HepG2 (cell line): ENCODE results near the gene TMEM221.

Experiments used
- EZH2 ChIP-seq: conservative IDR thresholded peaks from 2 replicates; pipeline ENCODE4 v1.6.1; 2012; ENCODE audit warnings: mild to moderate bottlenecking, low read depth, low read length, moderate library complexity
- FOXM1 ChIP-seq: sonication (generic); formaldehyde crosslinking; IDR thresholded peaks from 2 replicates; pipeline ENCODE4 v1.5.0; 2020; ENCODE audit warnings: missing genetic modification reagents
- MEF2D ChIP-seq: sonication (generic); formaldehyde crosslinking; IDR thresholded peaks from 2 replicates; pipeline ENCODE4 v1.5.1; 2020; ENCODE audit warnings: mild to moderate bottlenecking, missing genetic modification reagents
- PHF8 ChIP-seq: sonication (generic); formaldehyde crosslinking; IDR thresholded peaks from 2 replicates; pipeline ENCODE4 v1.5.0; 2020; ENCODE audit warnings: missing genetic modification reagents
- REST ChIP-seq, 2 experiments: IDR thresholded peaks; 2 replicates each; pipeline ENCODE4 v1.6.1; 2011 to 2012; ENCODE audit warnings: low read length in 2 of 2, borderline replicate concordance in 1 of 2, low read depth in 1 of 2, mild to moderate bottlenecking in 1 of 2, moderate library complexity in 1 of 2
- SMARCE1 ChIP-seq: fragments of 450-650 bp; IDR thresholded peaks from 2 replicates; pipeline ENCODE4 v1.6.1; 2017; ENCODE audit warnings: borderline replicate concordance
- TFDP1 ChIP-seq: IDR thresholded peaks from 2 replicates; pipeline ENCODE4 v1.6.1; 2016; ENCODE audit warnings: missing compliant biosample characterization, missing genetic modification reagents, borderline replicate concordance
- ZNF24 ChIP-seq: fragments of 450-650 bp; IDR thresholded peaks from 2 replicates; pipeline ENCODE4 v1.6.1; 2017; ENCODE audit warnings: antibody characterized with exemption, mild to moderate bottlenecking
- ZNF331 ChIP-seq: sonication (generic); formaldehyde crosslinking; IDR thresholded peaks from 2 replicates; pipeline ENCODE4 v1.4.0; 2020; ENCODE audit warnings: missing genetic modification reagents
- TF ChIP-seq, protein P1 (sequence below): sonication (generic); formaldehyde crosslinking; IDR thresholded peaks from 2 replicates; pipeline ENCODE4 v1.4.0; 2020; ENCODE audit warnings: missing genetic modification reagents

GRCh38 chr19:17404015-17404414, 44.5 kb downstream of the TMEM221 start:
- TF ChIP-seq PHF8 (no peak), ZNF331 (CRISPR knock-in tag) (no peak), MEF2D (CRISPR knock-in tag) (no peak), REST (IDR thresholded peaks at IDR 0.05; ENCODE audit: borderline replicate concordance in 1 of 2, low read depth in 1 of 2, low read length in 2 of 2) (no peak), ZNF24 (no peak), FOXM1 (CRISPR knock-in tag) (no peak), SMARCE1 (no peak), EZH2 (no peak), TFDP1 (no peak)
- TF ChIP-seq, protein P1, sequence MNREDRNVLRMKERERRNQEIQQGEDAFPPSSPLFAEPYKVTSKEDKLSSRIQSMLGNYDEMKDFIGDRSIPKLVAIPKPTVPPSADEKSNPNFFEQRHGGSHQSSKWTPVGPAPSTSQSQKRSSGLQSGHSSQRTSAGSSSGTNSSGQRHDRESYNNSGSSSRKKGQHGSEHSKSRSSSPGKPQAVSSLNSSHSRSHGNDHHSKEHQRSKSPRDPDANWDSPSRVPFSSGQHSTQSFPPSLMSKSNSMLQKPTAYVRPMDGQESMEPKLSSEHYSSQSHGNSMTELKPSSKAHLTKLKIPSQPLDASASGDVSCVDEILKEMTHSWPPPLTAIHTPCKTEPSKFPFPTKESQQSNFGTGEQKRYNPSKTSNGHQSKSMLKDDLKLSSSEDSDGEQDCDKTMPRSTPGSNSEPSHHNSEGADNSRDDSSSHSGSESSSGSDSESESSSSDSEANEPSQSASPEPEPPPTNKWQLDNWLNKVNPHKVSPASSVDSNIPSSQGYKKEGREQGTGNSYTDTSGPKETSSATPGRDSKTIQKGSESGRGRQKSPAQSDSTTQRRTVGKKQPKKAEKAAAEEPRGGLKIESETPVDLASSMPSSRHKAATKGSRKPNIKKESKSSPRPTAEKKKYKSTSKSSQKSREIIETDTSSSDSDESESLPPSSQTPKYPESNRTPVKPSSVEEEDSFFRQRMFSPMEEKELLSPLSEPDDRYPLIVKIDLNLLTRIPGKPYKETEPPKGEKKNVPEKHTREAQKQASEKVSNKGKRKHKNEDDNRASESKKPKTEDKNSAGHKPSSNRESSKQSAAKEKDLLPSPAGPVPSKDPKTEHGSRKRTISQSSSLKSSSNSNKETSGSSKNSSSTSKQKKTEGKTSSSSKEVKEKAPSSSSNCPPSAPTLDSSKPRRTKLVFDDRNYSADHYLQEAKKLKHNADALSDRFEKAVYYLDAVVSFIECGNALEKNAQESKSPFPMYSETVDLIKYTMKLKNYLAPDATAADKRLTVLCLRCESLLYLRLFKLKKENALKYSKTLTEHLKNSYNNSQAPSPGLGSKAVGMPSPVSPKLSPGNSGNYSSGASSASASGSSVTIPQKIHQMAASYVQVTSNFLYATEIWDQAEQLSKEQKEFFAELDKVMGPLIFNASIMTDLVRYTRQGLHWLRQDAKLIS (CRISPR knock-in tag), result no peak
